Parathyroid adenoma (tissue), 2 donors: ENCODE results near the gene NGF.
A peak's percentile ranks its signal among the peaks of the same experiment; 100 is the strongest.

ENCODE experiments used
- H2AFZ ChIP-seq: fragments of 300-600 bp; sonication (generic); one replicate; pipeline ENCODE4 v1.7.0; 2017; ENCODE audit warnings: antibody characterized with exemption, mild to moderate bottlenecking
- H3K27ac ChIP-seq: fragments of 300-600 bp; sonication (generic); one replicate; pipeline ENCODE4 v1.7.0; 2017
- H3K27me3 ChIP-seq: fragments of 300-600 bp; sonication (generic); one replicate; pipeline ENCODE4 v1.7.0; 2017; ENCODE audit warnings: low read length; ENCODE audit not compliant: control insufficient read depth, insufficient read depth
- H3K36me3 ChIP-seq: fragments of 300-600 bp; sonication (generic); one replicate; pipeline ENCODE4 v1.7.0; 2017; ENCODE audit warnings: low read length; ENCODE audit not compliant: control insufficient read depth, insufficient read depth
- H3K4me1 ChIP-seq: fragments of 300-600 bp; sonication (generic); one replicate; pipeline ENCODE4 v1.7.0; 2017; ENCODE audit warnings: control low read depth
- H3K4me2 ChIP-seq: fragments of 300-600 bp; sonication (generic); one replicate; pipeline ENCODE4 v1.7.0; 2017; ENCODE audit warnings: low read length
- H3K4me3 ChIP-seq: fragments of 300-600 bp; sonication (generic); one replicate; pipeline ENCODE4 v1.7.0; 2017; ENCODE audit warnings: low read depth, low read length
- H3K79me2 ChIP-seq: fragments of 300-600 bp; sonication (generic); one replicate; pipeline ENCODE4 v1.7.0; 2017; ENCODE audit warnings: control low read depth
- H3K9ac ChIP-seq: fragments of 300-600 bp; sonication (generic); one replicate; pipeline ENCODE4 v1.7.0; 2017; ENCODE audit warnings: mild to moderate bottlenecking
- H3K9me3 ChIP-seq: fragments of 300-600 bp; sonication (generic); one replicate; pipeline ENCODE4 v1.7.0; 2017; ENCODE audit warnings: low read length; ENCODE audit not compliant: control insufficient read depth
- CTCF ChIP-seq: fragments of 300-600 bp; sonication (generic); IDR thresholded peaks from one replicate; pipeline ENCODE4 v1.7.0; 2017; ENCODE audit warnings: antibody characterized with exemption, mild to moderate bottlenecking
- donor health status: primary hyperparathyroidism.

Gene NGF

GRCh38 chr1:115347282-115347681 is 9.2 kb upstream of the NGF start:
- no peak overlapping the region for H3K4me2 ChIP-seq
- TF ChIP-seq CTCF, result no peak

GRCh38 chr1:115343200-115343737 is 5.2 kb upstream of the NGF start:
- Histone ChIP-seq H3K9me3 (no peaks in the 10 kb centered on the region), H3K27ac (no peak overlapping the region), H3K79me2 (no peaks in the 10 kb centered on the region), H3K4me2 (no peak overlapping the region), H3K4me1 (no peaks in the 10 kb centered on the region), H2AFZ (no peak overlapping the region), H3K4me3 (no peak overlapping the region), H3K27me3 (no peaks in the 10 kb centered on the region), H3K9ac (no peak overlapping the region), H3K36me3 (no peaks in the 10 kb centered on the region)
- no peak for TF ChIP-seq CTCF

More at GRCh38 chr1:115347282-115347681, 9.2 kb upstream of the NGF start:
- H3K9me3 ChIP-seq, result no peaks in the 10 kb centered on the region
- H3K4me1 ChIP-seq, result no peaks in the 10 kb centered on the region
- H3K4me3 ChIP-seq, result no peak overlapping the region
- no peak overlapping the region for H3K27ac ChIP-seq
- H3K79me2 ChIP-seq, result no peaks in the 10 kb centered on the region
- H2AFZ ChIP-seq, result no peak overlapping the region
- H3K27me3 ChIP-seq, result no peaks in the 10 kb centered on the region
- no peaks in the 10 kb centered on the region for H3K36me3 ChIP-seq
- H3K9ac ChIP-seq, result no peak overlapping the region

GRCh38 chr1:115341948-115342347 is 3.9 kb upstream of the NGF start:
- H3K9me3 ChIP-seq, result no peaks in the 10 kb centered on the region
- no peak overlapping the region for H3K9ac ChIP-seq
- H2AFZ ChIP-seq, result no peak overlapping the region
- H3K27me3 ChIP-seq, result no peaks in the 10 kb centered on the region
- no peak overlapping the region for H3K4me3 ChIP-seq
- H3K4me2 ChIP-seq, result no peak overlapping the region
- no peak overlapping the region for H3K27ac ChIP-seq
- no peaks in the 10 kb centered on the region for H3K36me3 ChIP-seq
- H3K79me2 ChIP-seq, result no peaks in the 10 kb centered on the region
- H3K4me1 ChIP-seq, result no peaks in the 10 kb centered on the region
- no peak for TF ChIP-seq CTCF

DNA sequence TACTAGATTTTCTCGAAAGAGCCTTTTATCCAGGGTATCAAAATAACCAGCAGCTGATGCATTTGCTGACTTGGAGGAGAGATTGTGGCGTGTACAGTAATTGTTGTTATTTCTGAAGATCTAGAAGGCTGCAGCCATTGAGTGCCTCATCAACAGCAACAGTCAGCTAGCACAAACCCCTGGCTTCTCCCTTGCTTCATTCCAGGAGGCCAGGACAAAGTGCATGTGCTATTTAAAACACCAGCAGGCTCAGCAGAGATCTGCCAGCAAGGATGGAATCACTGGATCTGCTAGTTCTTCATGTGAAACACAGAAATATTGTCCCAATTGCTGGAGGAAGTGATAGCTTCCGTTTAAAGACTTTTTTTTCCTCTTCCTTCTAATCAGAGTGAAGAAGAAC is 2.8 kb upstream of the NGF start:
- no peak overlapping the region for H3K9ac ChIP-seq
- no peak overlapping the region for H3K27ac ChIP-seq
- no peak overlapping the region for H3K4me3 ChIP-seq
- H3K9me3 ChIP-seq, result no peaks in the 10 kb centered on the region
- H3K4me2 ChIP-seq, result no peak overlapping the region
- H2AFZ ChIP-seq, result no peak overlapping the region
- TF ChIP-seq CTCF, result no peak
- H3K27me3 ChIP-seq, result no peaks in the 10 kb centered on the region
- peaks cover 5% of the 10 kb centered on the region for H3K4me1 ChIP-seq
- H3K36me3 ChIP-seq, result no peaks in the 10 kb centered on the region
- H3K79me2 ChIP-seq, result no peaks in the 10 kb centered on the region

- Histone ChIP-seq H3K36me3 (no peaks in the 10 kb centered on the region), H3K79me2 (no peaks in the 10 kb centered on the region), H3K4me3 (no peak overlapping the region), H3K4me2 (no peak overlapping the region), H2AFZ (peak overlapping the region; percentile 69), H3K4me1 (peaks cover 8% of the 10 kb centered on the region), H3K9ac (no peak overlapping the region), H3K9me3 (no peaks in the 10 kb centered on the region), H3K27ac (no peak overlapping the region), H3K27me3 (no peaks in the 10 kb centered on the region)
- no peak for TF ChIP-seq CTCF
These were observed 390 bp upstream of the NGF start for GRCh38 chr1:115338457-115338820.
